Astrocyte (in vitro differentiated cells and primary cell): ENCODE measurements around the gene CEP95.

Experiments
- EZH2 ChIP-seq: IDR thresholded peaks from 2 replicates; pipeline ENCODE4 v1.6.1; 2012; ENCODE audit warnings: mild to moderate bottlenecking, low read length, inconsistent platforms; ENCODE audit not compliant: insufficient read depth
- TF ChIP-seq, protein P1 (sequence below): IDR thresholded peaks from 2 replicates; pipeline ENCODE4 v1.5.1; 2011; ENCODE audit warnings: low read depth, mild to moderate bottlenecking, inconsistent platforms, low read length, moderate library complexity; ENCODE audit not compliant: insufficient read depth

DNA sequence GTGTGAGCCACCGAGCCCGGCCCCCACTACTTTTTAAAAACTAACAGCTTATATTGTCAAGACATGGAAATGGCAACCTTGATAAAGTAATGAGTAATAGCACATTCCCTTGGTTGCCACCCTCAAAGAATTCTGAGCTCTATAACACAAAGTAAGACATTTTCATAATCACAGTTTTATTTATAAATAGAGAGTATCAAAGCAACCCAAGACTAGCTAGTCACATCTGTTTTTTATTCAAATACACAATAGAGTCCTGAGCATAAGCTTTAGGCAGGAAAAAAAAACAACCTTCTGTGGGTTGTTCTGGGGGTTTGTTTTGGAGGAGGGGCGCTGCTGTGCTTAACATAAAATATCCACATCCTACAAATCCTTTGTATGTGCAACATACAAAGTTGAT, 68.7 kb downstream of the CEP95 start:
- TF ChIP-seq, protein P1, sequence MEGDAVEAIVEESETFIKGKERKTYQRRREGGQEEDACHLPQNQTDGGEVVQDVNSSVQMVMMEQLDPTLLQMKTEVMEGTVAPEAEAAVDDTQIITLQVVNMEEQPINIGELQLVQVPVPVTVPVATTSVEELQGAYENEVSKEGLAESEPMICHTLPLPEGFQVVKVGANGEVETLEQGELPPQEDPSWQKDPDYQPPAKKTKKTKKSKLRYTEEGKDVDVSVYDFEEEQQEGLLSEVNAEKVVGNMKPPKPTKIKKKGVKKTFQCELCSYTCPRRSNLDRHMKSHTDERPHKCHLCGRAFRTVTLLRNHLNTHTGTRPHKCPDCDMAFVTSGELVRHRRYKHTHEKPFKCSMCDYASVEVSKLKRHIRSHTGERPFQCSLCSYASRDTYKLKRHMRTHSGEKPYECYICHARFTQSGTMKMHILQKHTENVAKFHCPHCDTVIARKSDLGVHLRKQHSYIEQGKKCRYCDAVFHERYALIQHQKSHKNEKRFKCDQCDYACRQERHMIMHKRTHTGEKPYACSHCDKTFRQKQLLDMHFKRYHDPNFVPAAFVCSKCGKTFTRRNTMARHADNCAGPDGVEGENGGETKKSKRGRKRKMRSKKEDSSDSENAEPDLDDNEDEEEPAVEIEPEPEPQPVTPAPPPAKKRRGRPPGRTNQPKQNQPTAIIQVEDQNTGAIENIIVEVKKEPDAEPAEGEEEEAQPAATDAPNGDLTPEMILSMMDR = no peak
- TF ChIP-seq EZH2 = no peak
